MM.1S (cell line): ENCODE data around the gene COA3.

Experiments used
- CTCF ChIP-seq: fragments of 300-600 bp; sonication (generic); IDR thresholded peaks from 2 replicates; pipeline ENCODE4 v1.5.1; 2016; ENCODE audit warnings: antibody characterized with exemption, low read length, mixed read lengths
- EZH2 ChIP-seq: fragments of 300-600 bp; sonication (generic); optimal IDR thresholded peaks from 2 replicates; pipeline ENCODE3; 2017; ENCODE audit warnings: low read depth, mild to moderate bottlenecking, antibody characterized with exemption, low read length, mixed read lengths

- no peak for TF ChIP-seq EZH2
- TF ChIP-seq CTCF, result no peak
These were observed 34.6 kb upstream of the COA3 start, which contains the start of gene PSME3 for GRCh38 chr17:42832934-42833766.
